GM19463 (cell line): ENCODE measurements around the gene DTNB.

Experiments used
- ATAC-seq: cut with Tn5 transposase; IDR thresholded peaks from one replicate; pipeline ENCODE4 v1.9.1; 2021; ENCODE audit warnings: mild to moderate bottlenecking, moderate library complexity; ENCODE audit not compliant: unreplicated experiment

DTNB gene

DNA sequence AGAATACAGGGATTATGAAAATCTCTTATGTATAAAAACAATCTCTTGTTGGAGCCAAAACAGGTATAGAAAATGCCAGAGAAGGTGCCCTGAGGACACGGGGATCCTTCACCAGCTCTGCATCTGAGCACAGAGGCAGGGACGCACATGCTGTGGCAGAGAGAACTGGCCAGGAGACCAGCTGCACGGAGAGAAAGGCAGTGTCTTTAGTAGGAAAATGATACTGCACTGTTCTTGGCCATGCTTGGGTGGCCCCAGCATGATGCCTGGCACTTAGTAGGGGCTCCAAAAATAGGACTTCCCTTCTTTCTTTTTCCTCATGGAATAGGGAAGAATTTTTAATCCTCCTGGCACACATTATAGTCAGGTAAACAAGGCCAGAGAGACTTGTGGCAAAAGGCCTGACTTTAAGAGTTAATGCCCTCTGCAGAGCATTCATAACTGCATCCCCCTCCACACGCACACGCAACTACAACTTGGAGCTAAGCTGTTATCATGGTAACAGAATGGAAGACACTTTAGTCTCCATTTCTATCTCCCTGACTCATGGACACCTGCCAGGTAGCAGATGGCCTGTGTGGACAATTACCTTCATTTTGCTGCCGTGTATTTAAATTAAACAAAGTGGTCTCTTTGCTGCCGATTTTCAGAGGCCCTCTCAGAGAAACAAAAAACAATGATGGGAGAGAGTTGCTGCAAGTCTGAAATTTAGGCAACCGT is 271.9 kb downstream of the DTNB start:
- no peak for ATAC-seq

DNA sequence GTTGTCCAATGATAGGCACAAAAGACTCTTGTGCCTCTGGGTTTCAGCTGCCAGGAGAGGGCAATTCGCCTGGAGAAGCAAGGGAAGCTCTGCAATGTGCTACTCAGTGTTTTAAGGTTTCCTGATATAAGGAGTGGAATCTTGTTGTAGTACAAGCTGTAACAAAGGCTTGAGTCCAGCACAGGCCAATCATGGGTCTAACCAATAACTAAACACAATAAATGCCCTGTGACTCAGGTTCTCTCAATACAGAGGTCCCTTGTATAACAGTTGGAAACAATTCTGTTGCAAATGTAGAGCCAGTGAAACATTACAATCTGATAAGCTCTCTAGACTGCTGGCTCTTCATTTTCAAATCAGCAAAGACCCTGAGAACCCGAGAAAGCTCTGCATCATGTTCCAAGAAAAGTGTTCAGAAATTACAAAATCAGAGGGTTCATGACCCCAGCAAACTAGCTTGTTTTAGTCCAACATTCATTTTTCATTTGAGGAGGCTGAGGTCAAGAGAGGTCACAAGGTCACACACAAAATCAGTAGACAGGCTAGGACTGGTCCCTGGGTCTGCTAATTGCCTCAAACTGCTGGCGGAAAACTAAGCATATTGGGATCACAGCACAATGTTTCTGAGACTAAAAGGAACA is 272.7 kb downstream of the DTNB start:
- ATAC-seq, result no peak

DNA sequence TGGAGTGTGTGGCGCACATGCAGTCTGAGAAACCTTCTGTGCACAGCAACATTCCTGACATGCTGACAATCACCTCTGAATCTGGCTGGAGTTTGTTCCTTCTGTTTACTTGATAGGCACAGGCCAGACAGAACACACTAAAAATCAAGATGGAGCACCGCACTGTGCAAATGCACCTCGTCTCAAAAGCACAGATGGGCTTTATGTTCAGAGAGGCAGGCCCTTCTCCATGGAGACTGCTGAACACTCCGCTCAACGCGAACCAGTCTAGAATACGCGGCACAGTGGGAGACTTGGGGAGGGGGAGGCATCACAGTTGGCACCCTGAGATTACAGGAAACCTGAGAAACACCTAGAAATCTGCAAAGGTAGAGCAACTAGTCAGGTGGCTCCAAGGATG is 273.2 kb downstream of the DTNB start:
- no peak for ATAC-seq

DNA sequence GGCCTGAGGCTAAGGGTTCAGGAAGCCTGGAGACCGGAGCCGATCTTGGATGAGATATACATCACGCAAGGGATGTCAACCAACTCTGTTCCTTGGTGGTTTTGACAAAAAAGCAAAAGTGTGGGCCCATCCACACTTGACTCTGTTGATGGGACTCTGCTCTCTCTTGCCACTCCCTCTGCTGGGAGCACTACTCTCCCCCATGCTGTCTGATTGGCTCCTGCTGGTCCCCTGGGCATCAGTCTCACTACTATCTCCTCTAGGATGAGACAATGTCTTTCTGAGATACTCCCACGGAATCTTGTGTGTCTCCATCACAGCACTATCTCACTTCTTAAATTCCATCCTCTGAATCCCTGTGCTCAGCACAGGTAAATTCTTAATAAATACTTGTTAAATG is 274.8 kb downstream of the DTNB start:
- no peak for ATAC-seq

DNA sequence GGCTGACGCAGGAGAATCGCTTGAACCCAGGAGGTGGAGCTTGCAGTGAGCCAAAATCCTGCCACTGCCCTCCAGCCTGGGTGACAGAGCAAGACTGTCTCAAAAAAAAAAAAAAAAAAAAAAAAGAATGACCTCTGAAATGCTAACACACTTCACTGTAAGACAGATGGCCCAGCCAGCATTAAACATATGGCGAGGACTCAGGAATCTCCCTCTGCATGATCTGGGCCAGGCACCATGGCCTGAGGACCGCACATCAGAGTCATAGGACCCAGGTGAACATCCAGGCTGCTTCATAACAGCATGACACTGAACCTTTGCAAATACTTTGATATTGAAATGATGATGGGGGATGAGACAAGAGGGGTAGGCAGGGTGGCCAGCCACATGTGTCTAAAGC is 275.6 kb downstream of the DTNB start:
- no peak for ATAC-seq

DNA sequence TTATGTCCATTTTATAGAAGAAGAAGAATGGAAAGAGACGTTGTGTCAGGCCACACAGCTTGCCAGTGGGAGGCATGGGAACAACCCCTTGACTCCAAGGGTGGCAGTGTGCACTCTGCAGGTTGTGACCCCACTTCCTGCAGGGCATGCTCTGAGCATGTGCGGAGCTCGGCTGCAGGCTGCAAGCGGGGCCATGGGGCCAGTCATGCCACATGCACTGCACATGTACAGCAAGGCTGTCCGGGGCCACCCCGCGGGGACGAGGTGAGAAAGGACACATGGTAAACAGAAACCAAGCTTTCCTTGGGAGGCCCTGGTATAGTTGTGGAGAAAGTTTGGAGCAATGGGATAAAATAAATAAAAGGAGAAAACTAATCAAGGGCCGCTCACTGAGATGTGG is 284.2 kb downstream of the DTNB start:
- ATAC-seq, result no peak

DNA sequence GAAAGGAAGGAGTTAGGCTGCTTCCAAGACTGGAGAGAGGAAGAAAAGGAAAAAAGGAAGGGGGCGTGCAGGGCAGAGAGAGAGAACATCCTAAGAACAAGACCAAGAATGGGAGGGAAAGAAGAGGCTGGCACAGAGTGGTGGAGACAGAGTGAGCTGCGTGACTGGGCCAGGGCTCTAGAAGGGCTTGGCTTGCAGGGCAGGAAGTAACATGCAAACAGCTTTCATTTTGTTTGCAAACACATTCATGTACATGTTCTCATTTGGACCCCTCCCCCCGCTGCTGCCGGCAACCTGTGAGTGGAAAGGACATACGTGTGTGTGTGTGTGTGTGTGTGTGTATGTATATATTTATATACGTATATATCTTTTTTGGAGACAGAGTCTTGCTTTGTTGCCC is 284.9 kb downstream of the DTNB start:
- ATAC-seq, result peak; percentile 39

DNA sequence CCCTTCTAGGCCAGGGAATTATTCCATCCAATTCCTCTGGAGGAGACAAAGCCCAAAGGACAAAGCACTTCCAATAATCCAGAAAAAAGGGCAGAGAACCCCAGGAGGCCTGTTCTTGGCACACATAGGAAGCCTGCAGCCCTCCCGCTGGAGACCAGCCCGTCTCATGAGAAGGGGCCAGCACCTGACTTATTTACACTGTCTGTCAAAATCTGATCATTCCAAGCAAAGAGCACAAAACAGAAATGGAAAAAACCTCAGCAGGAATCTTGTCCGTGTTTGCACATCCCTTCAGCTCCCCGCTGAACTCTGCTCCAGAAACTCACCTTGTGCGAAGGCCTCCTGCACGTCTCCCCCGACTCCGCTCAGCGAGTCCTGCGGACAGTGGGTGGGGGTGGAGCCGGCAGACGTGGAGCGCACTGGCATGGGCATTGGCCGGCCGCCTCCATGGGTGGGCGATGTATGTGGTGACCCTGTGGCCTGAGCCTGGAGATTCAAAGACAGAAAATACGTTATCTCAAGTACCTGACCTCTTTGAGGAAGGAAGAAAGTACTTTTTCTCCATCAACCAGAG is 285.4 kb downstream of the DTNB start:
- ATAC-seq, result no peak

DNA sequence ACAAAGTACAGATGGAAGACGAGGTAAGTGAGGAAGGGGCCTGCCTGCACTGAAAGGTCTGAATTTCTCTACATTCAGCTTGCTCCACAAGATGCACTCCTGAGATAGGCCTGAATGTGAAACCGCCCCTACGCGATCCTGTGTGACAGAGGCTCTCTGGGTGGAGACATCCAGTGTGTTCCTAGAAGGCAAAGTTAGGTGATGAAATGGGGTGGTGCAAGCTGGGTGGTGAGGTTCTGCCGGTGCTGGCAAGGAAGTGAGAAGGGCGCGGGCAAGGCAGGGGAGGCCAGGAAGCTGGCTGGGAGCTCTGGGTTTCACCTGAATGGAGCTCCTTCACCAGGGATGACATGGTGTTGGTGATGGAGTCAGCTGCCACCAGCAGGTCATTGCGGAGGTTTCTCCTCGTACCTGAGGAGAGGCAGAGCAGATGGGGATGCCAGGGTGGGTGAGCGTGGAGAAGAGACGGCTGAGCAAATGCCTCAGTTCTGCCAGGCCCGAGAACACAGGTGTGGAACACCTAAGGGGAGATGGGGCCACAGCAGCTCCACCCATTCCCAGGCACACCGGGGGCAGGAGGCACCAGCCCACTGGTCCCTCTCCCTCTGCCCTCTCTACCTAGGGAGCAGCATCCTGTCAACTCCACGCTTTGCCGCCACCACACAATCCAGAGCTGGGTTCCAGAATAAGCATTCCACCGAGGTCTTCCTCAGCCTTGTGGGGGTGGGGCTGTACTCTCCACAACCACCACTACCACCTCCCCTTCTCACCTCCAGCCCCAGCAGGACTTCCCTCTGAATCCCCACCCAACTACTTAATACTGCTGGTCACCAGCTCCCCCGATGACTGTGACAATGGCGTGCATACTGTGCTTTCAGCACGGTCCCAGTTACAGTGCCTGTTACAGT is 286.2 kb downstream of the DTNB start:
- ATAC-seq, result no peak

DNA sequence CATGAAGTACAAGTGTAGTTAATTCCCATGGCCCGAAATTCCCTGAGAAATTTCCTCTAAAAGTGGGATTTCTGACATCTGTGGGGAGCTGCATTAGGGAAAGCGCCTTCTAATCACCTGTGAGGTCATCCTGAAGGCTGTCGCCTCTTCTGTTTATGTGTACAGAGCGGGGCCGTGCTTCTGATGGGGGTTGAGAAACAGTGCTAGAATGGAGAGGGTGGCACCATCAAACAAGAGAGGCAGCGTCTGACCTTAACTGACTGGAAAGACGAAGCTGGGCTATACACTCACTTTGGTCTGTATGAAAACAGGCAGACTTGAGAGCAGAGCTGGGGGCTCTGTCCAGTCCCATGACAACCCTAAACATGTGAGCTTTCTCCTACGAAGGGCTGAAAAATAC is 287.5 kb downstream of the DTNB start:
- ATAC-seq, result no peak

DNA sequence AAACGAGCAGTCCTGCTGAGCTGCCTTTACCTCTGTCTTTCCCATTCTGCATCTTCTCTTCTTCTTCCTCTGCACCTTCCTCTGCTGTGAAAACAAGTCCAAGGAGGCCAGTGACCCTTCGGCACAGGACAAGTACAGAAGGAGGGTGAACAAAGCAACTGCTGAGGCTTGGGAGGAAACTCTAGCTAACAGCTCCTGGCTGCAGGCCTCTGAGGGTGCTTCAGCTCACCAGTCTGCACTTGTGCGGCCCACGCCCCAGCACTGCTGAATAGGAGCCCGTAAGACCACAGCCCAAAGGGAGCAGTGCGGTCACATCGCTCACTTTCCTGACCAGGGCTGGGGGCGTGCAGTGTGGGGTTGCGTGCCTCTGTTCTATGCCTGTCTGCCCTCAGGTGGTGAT is 289.6 kb downstream of the DTNB start:
- ATAC-seq, result no peak

DNA sequence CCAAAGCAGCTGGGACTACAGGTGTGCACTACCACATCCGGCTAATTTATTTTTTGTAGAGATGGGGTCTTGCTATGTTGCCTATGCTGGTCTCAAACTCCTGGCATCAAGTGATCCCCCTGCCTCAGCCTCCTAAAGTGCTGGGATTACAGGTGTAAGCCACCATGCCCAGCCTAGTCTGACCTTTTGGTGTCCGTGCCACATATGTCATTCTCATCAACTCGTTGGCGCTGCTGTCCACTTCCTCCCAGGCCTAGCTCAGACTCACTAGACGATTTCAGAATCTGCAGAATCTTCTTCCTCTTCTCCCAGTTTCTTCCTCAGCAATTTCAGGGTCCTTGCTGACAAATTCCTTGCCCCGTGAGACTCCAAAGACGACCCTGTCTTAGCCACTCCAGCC is 291.9 kb downstream of the DTNB start:
- ATAC-seq, result no peak

DNA sequence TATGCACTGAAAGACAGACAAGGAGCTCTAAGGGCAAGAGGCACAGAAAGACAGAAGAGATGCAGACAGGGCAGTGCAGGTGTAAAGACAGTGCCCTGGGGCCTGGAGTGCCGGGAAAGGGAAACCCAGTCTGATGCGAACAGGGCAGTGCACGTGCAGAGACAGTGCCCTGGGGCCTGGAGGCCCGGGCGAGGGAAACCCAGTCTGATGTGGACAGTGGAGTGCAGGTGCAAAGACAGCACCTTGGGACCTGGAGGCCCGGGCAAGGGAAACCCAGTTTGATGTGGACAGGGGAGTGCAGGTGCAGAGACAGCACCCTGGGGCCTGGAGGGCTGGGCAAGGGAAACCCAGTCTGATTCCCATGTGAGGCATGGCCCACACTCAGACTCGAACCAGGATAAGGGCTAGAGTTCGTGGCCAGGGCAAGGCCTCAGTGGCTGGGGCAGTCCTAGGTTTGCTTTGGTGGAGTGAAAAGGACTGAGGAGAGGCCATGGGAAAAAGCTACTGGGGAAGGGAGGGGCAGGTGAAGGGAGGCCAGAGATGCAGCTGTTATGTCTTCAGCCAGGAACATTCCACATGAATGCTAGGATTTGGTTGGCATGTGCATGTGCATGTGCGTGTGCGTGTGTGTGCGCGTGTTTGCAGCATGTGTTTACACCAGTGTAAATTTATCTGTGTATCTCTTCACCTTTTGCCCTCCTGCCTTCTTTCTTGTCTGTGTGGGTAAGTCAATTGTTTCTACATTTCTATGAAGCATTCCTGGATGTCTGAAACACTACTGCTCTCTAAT is 292.6 kb downstream of the DTNB start:
- no peak for ATAC-seq

DNA sequence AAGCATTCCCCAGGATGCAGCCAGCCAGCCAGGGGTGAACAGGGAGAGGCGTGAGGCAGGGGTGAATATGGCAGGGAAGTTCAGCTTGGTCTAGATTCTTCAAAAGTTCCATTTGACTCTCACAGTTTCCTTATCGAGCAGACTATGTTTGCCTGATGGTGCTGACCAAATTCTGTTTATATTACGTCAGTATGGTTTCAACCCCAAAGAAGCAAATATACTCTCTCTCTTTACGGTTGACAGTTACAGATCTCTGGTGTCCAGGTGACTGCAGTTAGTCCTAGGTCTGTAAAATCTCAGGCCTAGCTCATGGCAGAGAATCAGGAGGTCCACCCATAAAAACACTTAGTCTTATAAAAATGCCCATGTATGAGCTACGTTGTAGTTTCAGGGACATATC is 293.4 kb downstream of the DTNB start:
- ATAC-seq, result no peak

DNA sequence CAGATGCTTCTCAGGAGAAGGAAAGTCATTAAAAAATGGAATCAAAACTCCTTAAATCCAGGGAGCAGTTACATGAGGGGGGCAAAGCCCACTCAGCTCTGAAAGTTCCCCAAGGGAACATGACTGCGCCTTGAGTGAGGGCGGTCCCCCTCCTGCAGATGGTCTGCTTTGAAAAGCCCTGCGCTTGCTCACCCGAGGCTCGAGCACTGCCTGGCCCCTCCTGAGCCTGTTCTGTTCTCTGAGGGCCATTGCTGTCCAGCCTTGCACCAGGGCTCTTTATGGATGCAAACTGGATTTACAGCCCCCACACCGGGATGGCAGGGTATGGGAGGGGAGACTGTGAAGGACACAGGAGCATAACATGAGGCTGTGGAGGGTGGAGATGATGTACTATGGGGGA is 293.8 kb downstream of the DTNB start:
- ATAC-seq, result no peak

DNA sequence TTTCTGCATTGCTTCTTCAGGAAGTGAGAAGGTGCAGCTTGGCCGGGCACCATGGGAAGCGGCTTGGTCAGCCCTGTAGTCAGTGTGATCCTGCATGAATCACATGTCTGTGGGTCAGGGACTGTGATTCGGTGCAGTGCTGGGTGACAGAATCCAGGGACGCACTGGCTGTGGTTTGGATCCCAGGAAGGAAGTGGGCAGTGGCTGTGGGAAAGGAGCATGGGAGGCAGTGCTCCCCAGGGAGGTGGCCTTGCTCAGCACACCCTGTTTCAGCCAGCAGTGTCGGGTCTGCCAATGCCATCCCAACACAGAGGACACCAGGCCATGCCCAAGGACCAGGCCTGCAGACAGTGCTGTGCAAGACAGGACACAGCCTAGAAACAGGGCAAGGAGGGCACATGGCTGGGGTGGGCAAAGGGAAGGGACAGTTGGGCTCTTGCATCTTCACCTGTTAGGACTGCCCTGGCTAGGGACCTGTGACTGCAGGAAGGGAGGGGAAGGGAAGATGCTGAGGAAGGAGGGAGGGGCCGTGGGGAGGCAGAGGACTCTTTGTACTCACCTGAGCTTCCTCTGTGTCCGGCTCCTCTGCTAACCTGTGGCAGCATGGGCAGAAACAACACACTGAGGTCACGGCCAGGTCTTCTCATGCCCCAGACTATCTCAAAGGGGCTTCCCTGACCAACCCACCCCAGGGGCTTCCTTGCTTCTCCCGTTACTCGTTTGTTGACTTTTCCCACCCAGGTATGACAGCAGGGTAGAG is 294.5 kb downstream of the DTNB start:
- ATAC-seq, result no peak

DNA sequence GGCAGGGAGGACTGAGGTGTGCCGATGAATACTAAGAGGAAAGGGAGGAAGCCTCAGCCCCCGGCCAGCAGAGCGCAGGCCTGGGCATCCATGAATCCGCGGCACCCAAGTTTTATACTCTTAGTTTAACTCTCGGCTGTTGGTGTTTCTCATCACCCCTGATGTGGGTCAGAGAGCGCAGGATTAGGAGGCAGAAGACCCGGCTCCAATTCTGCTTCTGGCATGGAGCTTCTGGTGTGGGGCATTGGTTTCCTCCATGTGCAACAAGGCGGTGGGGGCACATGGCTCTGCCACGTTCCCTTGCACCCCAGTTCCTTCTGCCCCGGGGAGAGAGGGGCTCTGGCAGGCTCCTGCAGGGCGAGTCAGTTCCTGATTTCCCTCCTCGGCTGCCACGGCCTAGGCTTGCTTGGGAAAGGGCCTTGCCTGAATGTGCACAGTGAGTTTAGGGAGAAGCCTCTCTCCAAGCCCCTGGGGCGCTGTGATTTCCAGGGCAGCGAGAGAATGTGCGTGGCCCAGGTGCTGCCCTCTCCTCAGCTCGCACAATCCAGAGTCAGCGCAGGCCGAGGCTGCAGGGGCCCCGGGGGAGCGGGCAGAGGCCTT is 295.5 kb downstream of the DTNB start:
- ATAC-seq, result no peak

DNA sequence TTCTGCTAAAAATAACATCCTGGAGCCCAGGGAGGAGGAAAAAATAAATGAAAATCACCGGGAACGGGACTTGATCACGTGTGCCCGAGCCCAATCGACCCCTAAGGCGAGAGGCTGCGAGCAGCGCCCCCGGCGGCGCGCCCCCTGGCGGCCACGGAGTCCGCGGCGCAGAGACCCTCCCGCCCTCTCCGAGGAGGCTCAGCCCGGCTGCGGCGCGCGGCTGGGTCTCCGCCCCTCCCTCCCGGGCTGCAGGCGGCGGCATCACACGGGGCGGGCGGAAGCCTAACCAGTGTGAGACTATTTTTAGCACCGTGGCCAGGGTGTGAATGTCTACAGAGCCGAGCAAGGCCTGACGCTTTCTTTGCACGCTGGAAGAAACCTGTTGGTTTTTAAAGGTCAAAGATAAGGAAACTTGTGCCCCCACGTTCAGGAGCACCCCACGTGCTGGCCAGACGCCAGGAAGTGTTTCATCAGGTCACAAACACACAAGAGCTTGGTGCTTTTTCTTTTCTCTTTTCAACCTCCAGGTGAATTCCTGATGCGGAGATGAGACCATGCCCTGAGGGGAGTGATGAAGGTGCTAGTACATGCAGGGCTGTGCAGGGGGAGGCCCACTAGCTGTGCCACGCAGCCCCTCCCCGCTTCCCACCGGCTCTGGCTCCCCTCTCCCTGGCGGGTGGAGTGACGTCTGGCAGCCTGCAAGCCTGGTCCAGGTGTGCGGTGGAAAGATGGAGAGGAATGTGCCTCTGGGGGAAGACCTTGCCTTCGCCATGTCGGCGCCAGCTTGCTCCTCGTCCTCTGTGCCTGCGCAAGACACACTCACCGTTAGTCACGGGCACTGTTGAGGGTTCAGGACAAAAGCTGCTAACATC is 296.4 kb downstream of the DTNB start:
- peak; percentile 97 for ATAC-seq
